ENCODE results near the gene RMC1. TPM values are rescaled to one million over a fixed set of nuclear protein-coding genes. Genes with fewer than 3 reads are reported as not detected.

Gene RMC1
- total and polyA plus RNA-seq, 4 donors = 15.6 to 24.7 (median 20.8) TPM

- Histone ChIP-seq H3K27me3 (ENCODE audit: control insufficient read depth in 4 of 4, insufficient read depth in 4 of 4, low read length in 3 of 4) (no peaks in the 10 kb centered on the region), H3K9ac (ENCODE audit: low read depth in 1 of 2, low read length in 2 of 2) (no peak overlapping the region), H3K27ac (ENCODE audit: low read depth in 1 of 2, low read length in 2 of 2) (no peak overlapping the region), H3K36me3 (ENCODE audit: control insufficient read depth in 4 of 4, insufficient read depth in 3 of 4, low read depth in 1 of 4, low read length in 3 of 4) (no peaks in the 10 kb centered on the region), H3K4me3 (ENCODE audit: low read depth in 1 of 3, low read length in 3 of 3) (no peak overlapping the region), H3K4me1 (ENCODE audit: control insufficient read depth in 4 of 4, insufficient read depth in 4 of 4, low read length in 3 of 4) (peaks cover 10 to 66% (median 62%) of the 10 kb centered on the region in 4 donors), H3K9me3 (ENCODE audit: control insufficient read depth in 4 of 4, low read length in 3 of 4) (no peaks in the 10 kb centered on the region)
- no peak for TF ChIP-seq HNF4A (conservative IDR thresholded peaks at IDR 0.05)
- TF ChIP-seq RXRA (IDR thresholded peaks at IDR 0.05) = no peak
- TF ChIP-seq FOXA1 (IDR thresholded peaks at IDR 0.05) = no peak
- no peak for TF ChIP-seq TAF1 (conservative IDR thresholded peaks at IDR 0.05)
- TF ChIP-seq ATF3 (IDR thresholded peaks at IDR 0.05) = no peak
- TF ChIP-seq MAX (IDR thresholded peaks at IDR 0.05) = no peak
- no peak for TF ChIP-seq SP1 (IDR thresholded peaks at IDR 0.05)
- no peak for TF ChIP-seq FOXA2 (IDR thresholded peaks at IDR 0.05)
- no peak for TF ChIP-seq CTCF (IDR thresholded peaks at IDR 0.05; ENCODE audit: low read depth, low read length, missing input control)
- no peak for TF ChIP-seq REST (IDR thresholded peaks at IDR 0.05)
- TF ChIP-seq NR2F2 (IDR thresholded peaks at IDR 0.05) = no peak
- no peak for TF ChIP-seq RAD21 (IDR thresholded peaks at IDR 0.05)
- TF ChIP-seq JUND (IDR thresholded peaks at IDR 0.05) = no peak
- TF ChIP-seq YY1 (IDR thresholded peaks at IDR 0.05) = no peak
- DNase-seq (ENCODE audit: low spot score) = no peak
- WGBS = 93% methylated on average over 2 of the region's 2 CpGs
Observed at GRCh38 chr18:23456835-23457234, 46.5 kb upstream of the RMC1 start.

GRCh38 chr18:23458830-23459529 lies 44.3 kb upstream of the RMC1 start:
- Histone ChIP-seq H3K27ac (ENCODE audit: low read depth in 1 of 2, low read length in 2 of 2) (peak overlapping the region; percentile 1 to 41), H3K9me3 (ENCODE audit: control insufficient read depth in 4 of 4, low read length in 3 of 4) (no peaks in the 10 kb centered on the region), H3K36me3 (ENCODE audit: control insufficient read depth in 4 of 4, insufficient read depth in 3 of 4, low read depth in 1 of 4, low read length in 3 of 4) (peaks cover 3 to 19% (median 12%) of the 10 kb centered on the region in 4 donors), H3K4me3 (ENCODE audit: low read depth in 1 of 3, low read length in 3 of 3) (peak overlapping the region in 1 of 3 donors; percentile 15), H3K27me3 (ENCODE audit: control insufficient read depth in 4 of 4, insufficient read depth in 4 of 4, low read length in 3 of 4) (no peaks in the 10 kb centered on the region), H3K9ac (ENCODE audit: low read depth in 1 of 2, low read length in 2 of 2) (no peak overlapping the region), H3K4me1 (ENCODE audit: control insufficient read depth in 4 of 4, insufficient read depth in 4 of 4, low read length in 3 of 4) (peaks cover 10 to 61% (median 60%) of the 10 kb centered on the region in 4 donors)
- WGBS = 47% methylated on average over 3 of the region's 3 CpGs
- DNase-seq (ENCODE audit: low spot score) = no peak
- TF ChIP-seq JUND (IDR thresholded peaks at IDR 0.05) = no peak
- TF ChIP-seq FOXA2 (IDR thresholded peaks at IDR 0.05) = no peak
- TF ChIP-seq FOXA1 (IDR thresholded peaks at IDR 0.05) = no peak
- no peak for TF ChIP-seq ZBTB33 (IDR thresholded peaks at IDR 0.05)
- TF ChIP-seq ATF3 (IDR thresholded peaks at IDR 0.05) = no peak
- TF ChIP-seq HNF4G (IDR thresholded peaks at IDR 0.05) = no peak
- no peak for TF ChIP-seq REST (IDR thresholded peaks at IDR 0.05)
- TF ChIP-seq TAF1 (conservative IDR thresholded peaks at IDR 0.05) = no peak
- TF ChIP-seq GABPA (IDR thresholded peaks at IDR 0.05 in 1 of 2, conservative IDR thresholded peaks at IDR 0.05 in 1 of 2) = no peak
- no peak for TF ChIP-seq EGR1 (IDR thresholded peaks at IDR 0.05; ENCODE audit: low read depth in 2 of 2)
- no peak for TF ChIP-seq RAD21 (IDR thresholded peaks at IDR 0.05)
- TF ChIP-seq NR2F2 (IDR thresholded peaks at IDR 0.05) = no peak
- TF ChIP-seq SP1 (IDR thresholded peaks at IDR 0.05) = no peak
